Measurements from ENCODE around the gene VOPP1. TPM values are rescaled to one million over a fixed set of nuclear protein-coding genes. Genes with fewer than 3 reads are reported as not detected.

VOPP1 gene
- total and polyA plus RNA-seq, 9 of the 15 experiments (the other 6 are each of a cell fraction or from before 2014, with no cell fraction given) = 8.2 to 45.8 (median 31.2) TPM

DNA sequence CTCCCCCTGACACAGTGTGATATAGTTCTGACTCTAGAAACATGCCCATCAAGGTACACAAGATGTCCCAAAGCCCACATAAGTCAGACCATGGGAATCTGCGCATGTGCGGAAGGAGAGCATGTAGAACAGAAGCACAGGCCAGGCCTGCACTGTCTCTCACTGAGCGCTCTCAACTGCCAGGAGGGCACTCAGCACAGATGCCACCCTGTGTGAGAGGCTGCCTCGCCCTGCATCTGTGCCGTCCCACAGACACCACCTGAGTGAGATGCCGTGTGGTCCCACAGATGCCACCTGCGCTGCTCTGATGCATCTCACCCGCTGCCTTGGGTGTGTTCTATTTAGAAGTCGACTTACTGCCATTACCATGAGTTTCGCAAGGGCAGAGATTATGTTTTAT lies 98.4 kb downstream of the VOPP1 start:
- no peaks in the 10 kb centered on the region for H3K79me2 ChIP-seq (ENCODE audit: control insufficient read depth, insufficient read depth, low read length)
- FAIRE-seq = no peak
- BruUV-seq (replicated peaks) = no TSS peak
- ChIA-PET POLR2A (no interaction called here), CTCF (ENCODE audit: low intra/inter-chr PET ratio) (no interaction called here)
- no peaks in the 10 kb centered on the region for H3K9me1 ChIP-seq (ENCODE audit: control insufficient read depth, insufficient read depth, low read length)
- no peaks in the 10 kb centered on the region for H3K9me3 ChIP-seq (replicated peaks; ENCODE audit: control insufficient read depth, insufficient read depth, low read depth, low read length)
- H3K27me3 ChIP-seq (ENCODE audit: control insufficient read depth in 2 of 2, insufficient read depth in 2 of 2, low read length in 2 of 2) = no peaks in the 10 kb centered on the region
- intact Hi-C loops (cut with micrococcal nuclease) (no loop called here), in situ Hi-C loops (cut with MboI) (no loop called here)
- H4K20me1 ChIP-seq (replicated peaks; ENCODE audit: control insufficient read depth, insufficient read depth, low read length) = no peaks in the 10 kb centered on the region
- no peak overlapping the region for H3K27ac ChIP-seq (ENCODE audit: extremely low read depth, low read depth, low read length)
- 96% methylated on average over 10 of the region's 10 CpGs for WGBS (ENCODE audit: insufficient coverage, low coverage, missing lambda C conversion rate)
- no peak for DNase-seq (ENCODE audit: extremely low read depth in 1 of 4, low spot score in 3 of 4)
- H3K4me3 ChIP-seq = no peak overlapping the region
- H3K9ac ChIP-seq (ENCODE audit: insufficient read depth in 1 of 2, low read depth in 2 of 2, low read length in 2 of 2) = no peak overlapping the region; a peak in 1 of 4 replicates
- peaks cover 4% of the 10 kb centered on the region; the same call in 1 of the 3 replicates for H3K36me3 ChIP-seq (ENCODE audit: control insufficient read depth, insufficient read depth, low read length)
- no peak for ATAC-seq
- H3K4me1 ChIP-seq (replicated peaks in 1 of 2; ENCODE audit: control insufficient read depth in 2 of 2, insufficient read depth in 2 of 2, low read length in 2 of 2) = no peaks in the 10 kb centered on the region
- no peak overlapping the region for H3K4me2 ChIP-seq (ENCODE audit: insufficient read depth, low read length)
- H2AFZ ChIP-seq (ENCODE audit: low read depth, low read length) = no peak overlapping the region
- no peak for TF ChIP-seq PTBP1 (IDR thresholded peaks at IDR 0.05; ENCODE audit: low read depth, low read length)
- TF ChIP-seq, protein P1, sequence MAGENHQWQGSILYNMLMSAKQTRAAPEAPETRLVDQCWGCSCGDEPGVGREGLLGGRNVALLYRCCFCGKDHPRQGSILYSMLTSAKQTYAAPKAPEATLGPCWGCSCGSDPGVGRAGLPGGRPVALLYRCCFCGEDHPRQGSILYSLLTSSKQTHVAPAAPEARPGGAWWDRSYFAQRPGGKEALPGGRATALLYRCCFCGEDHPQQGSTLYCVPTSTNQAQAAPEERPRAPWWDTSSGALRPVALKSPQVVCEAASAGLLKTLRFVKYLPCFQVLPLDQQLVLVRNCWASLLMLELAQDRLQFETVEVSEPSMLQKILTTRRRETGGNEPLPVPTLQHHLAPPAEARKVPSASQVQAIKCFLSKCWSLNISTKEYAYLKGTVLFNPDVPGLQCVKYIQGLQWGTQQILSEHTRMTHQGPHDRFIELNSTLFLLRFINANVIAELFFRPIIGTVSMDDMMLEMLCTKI (IDR thresholded peaks at IDR 0.05; ENCODE audit: partially characterized antibody) = no peak
- TF ChIP-seq, protein P2, sequence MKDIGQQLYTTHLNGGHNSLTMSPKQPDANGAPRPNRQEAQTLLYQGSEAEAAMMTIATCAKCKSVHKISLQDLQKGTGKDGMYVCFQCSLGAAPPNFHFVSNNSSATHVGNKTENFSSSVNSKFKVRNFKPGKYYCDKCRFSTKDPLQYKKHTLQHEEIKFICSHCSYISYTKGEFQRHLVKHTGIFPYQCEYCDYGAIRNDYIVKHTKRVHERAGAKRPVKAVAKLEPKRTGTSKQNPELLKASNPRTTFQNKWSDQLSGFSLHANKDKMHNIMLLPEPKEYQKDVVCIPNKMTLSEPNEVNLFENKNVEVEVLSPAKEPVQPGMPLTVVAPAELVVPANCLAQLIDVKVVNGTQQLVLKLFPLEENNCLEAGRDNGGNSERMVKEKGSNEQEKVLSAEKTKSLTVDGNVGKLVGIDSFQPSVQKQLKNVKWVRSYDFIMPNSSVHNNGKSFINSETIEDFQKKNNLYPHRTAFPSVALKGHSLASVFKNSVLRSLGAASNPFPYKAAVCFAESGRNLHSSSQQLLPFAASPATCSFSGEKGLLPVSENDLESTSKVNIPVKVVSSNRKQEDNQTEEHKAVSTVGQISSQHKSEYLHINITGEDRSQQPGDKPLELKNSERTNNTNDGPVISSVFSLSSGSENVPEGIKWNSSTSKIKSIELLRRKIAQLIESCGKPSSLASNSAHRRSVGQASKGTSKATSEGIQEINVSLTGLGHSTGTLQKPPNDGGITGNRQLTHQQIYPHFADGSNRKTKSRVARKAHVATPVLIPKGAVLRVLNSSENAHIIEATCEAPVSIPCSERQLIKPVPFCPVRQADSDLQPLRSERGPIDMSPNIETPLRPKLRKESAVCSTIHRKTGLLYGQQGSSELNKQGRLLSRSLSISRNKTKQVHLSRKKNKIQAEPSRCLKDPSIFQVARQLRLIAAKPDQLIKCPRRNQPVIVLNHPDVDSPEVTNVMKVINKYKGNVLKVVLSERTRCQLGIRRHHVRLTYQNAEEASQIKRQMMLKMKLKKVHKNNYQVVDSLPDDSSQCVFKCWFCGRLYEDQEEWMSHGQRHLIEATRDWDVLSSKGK (CRISPR knock-in tag; IDR thresholded peaks at IDR 0.05) = no peak
- no peak for TF ChIP-seq ZC3H4 (CRISPR knock-in tag; IDR thresholded peaks at IDR 0.05; ENCODE audit: borderline replicate concordance)
- TF ChIP-seq ZNF766 (CRISPR knock-in tag; conservative IDR thresholded peaks at IDR 0.05) = no peak
- no peak for TF ChIP-seq ZNF174 (CRISPR knock-in tag; IDR thresholded peaks at IDR 0.05)
- no peak for TF ChIP-seq CEBPG (CRISPR knock-in tag; IDR thresholded peaks at IDR 0.05)
- no peak for TF ChIP-seq CEBPG (tag; conservative IDR thresholded peaks at IDR 0.05 in 1 of 2, IDR thresholded peaks at IDR 0.05 in 1 of 2)
- TF ChIP-seq, protein P3, sequence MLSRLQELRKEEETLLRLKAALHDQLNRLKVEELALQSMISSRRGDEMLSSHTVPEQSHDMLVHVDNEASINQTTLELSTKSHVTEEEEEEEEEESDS (CRISPR knock-in tag; IDR thresholded peaks at IDR 0.05) = no peak
- no peak for TF ChIP-seq TCF7L2 (IDR thresholded peaks at IDR 0.05; ENCODE audit: low read depth, low read length)
- no peak for TF ChIP-seq ZNF436 (CRISPR knock-in tag; IDR thresholded peaks at IDR 0.05)
- TF ChIP-seq IFI16 (CRISPR knock-in tag; IDR thresholded peaks at IDR 0.05) = no peak
- TF ChIP-seq MECOM (CRISPR knock-in tag; IDR thresholded peaks at IDR 0.05) = no peak
- TF ChIP-seq, protein P4, sequence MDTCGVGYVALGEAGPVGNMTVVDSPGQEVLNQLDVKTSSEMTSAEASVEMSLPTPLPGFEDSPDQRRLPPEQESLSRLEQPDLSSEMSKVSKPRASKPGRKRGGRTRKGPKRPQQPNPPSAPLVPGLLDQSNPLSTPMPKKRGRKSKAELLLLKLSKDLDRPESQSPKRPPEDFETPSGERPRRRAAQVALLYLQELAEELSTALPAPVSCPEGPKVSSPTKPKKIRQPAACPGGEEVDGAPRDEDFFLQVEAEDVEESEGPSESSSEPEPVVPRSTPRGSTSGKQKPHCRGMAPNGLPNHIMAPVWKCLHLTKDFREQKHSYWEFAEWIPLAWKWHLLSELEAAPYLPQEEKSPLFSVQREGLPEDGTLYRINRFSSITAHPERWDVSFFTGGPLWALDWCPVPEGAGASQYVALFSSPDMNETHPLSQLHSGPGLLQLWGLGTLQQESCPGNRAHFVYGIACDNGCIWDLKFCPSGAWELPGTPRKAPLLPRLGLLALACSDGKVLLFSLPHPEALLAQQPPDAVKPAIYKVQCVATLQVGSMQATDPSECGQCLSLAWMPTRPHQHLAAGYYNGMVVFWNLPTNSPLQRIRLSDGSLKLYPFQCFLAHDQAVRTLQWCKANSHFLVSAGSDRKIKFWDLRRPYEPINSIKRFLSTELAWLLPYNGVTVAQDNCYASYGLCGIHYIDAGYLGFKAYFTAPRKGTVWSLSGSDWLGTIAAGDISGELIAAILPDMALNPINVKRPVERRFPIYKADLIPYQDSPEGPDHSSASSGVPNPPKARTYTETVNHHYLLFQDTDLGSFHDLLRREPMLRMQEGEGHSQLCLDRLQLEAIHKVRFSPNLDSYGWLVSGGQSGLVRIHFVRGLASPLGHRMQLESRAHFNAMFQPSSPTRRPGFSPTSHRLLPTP (IDR thresholded peaks at IDR 0.05; ENCODE audit: borderline replicate concordance, extremely low read depth, insufficient read length) = no peak
- TF ChIP-seq TRIM28 (IDR thresholded peaks at IDR 0.05) = no peak
- TF ChIP-seq MTA1 (IDR thresholded peaks at IDR 0.05; ENCODE audit: borderline replicate concordance) = no peak
